K562 (cell line): ENCODE results near the gene HOTAIR. TPM values are rescaled to one million over a fixed set of nuclear protein-coding genes. Genes with fewer than 3 reads are reported as not detected.

Source experiments
- AFF1 ChIP-seq, 2 experiments: fragments of 450-650 bp; IDR thresholded peaks; 2 replicates each; pipeline ENCODE4 v1.6.1; 2018; ENCODE audit warnings: mild to moderate bottlenecking in 2 of 2, low read depth in 1 of 2; ENCODE audit not compliant: partially characterized antibody in 2 of 2
- ILK ChIP-seq: fragments of 450-650 bp; IDR thresholded peaks from 2 replicates; pipeline ENCODE4 v1.6.1; 2016; ENCODE audit warnings: missing genetic modification characterization, low read depth, mild to moderate bottlenecking, missing compliant biosample characterization, moderate library complexity, borderline replicate concordance
- JUND ChIP-seq, 2 experiments: IDR thresholded peaks; 2 replicates in 1 of 2; 3 replicates in 1 of 2; pipeline ENCODE4 v1.6.1; 2011; ENCODE audit warnings: borderline replicate concordance in 2 of 2, low read depth in 2 of 2, low read length in 2 of 2, improper control_type of control experiment in 1 of 2, missing biosample characterization in 1 of 2, missing genetic modification characterization in 1 of 2, missing genetic modification reagents in 1 of 2
- MAFK ChIP-seq: IDR thresholded peaks from 2 replicates; pipeline ENCODE4 v1.6.1; 2011; ENCODE audit warnings: low read length, improper control_type of control experiment
- NEUROD1 ChIP-seq: fragments of 150-350 bp; IDR thresholded peaks from 2 replicates; pipeline ENCODE4 v1.6.1; 2014; ENCODE audit warnings: borderline replicate concordance, low read length, low read depth; ENCODE audit not compliant: partially characterized antibody
- SAP30 ChIP-seq: fragments of 200-600 bp; sonication (generic); IDR thresholded peaks from 2 replicates; pipeline ENCODE4 v1.6.1; 2012; ENCODE audit warnings: borderline replicate concordance, low read depth, mild to moderate bottlenecking, moderate library complexity, low read length, control low read depth, inconsistent platforms; ENCODE audit not compliant: insufficient read depth, poor library complexity, severe bottlenecking
- SIN3A ChIP-seq, 2 experiments: fragments of 150-350 bp in 1 of 2; IDR thresholded peaks; 2 replicates each; pipeline ENCODE4 v1.6.1; 2011 to 2016; ENCODE audit warnings: borderline replicate concordance in 2 of 2, low read depth in 2 of 2, low read length in 2 of 2, mild to moderate bottlenecking in 2 of 2, moderate library complexity in 2 of 2; ENCODE audit not compliant: control insufficient read depth in 1 of 2
- SIX5 ChIP-seq, 2 experiments: IDR thresholded peaks; 2 replicates each; pipeline ENCODE4 v1.6.1; 2011; ENCODE audit warnings: low read length in 2 of 2, borderline replicate concordance in 1 of 2, low read depth in 1 of 2, mild to moderate bottlenecking in 1 of 2, moderate library complexity in 1 of 2; ENCODE audit not compliant: insufficient read depth in 1 of 2
- TEAD2 ChIP-seq: fragments of 450-650 bp; IDR thresholded peaks from 2 replicates; pipeline ENCODE4 v1.6.1; 2016; ENCODE audit warnings: missing genetic modification characterization, control low read depth, missing compliant biosample characterization
- ZNF12 ChIP-seq: sonication (generic); formaldehyde crosslinking; IDR thresholded peaks from 2 replicates; pipeline ENCODE4 v1.4.0; 2020; ENCODE audit warnings: mild to moderate bottlenecking, missing genetic modification reagents
- polyA plus RNA-seq, 8 experiments: library from polyadenylated mRNA; depleted of rRNA in 4 of 8; stranded (reverse) in 5 of 8; unstranded in 3 of 8; fragments of >200 nt; fragmentation: Nextera tagmentation in 2 of 8; fragmentation: Illumina TruSeq in 1 of 8; extraction: Ambion mirVana in 2 of 8; extraction: Trizol in 1 of 8; gene quantifications; 2 replicates each; pipeline versions ENCODE4 v1.2.1 to v1.2.3, GENCODE V29; 2011 to 2014; ENCODE audit warnings: inconsistent platforms in 1 of 8, missing spikeins in 1 of 8
- total RNA-seq, 7 experiments: library from RNA; depleted of rRNA in 6 of 7; stranded (reverse); fragments of >200 nt in 6 of 7; fragmentation: Illumina TruSeq in 2 of 7; extraction: Trizol in 2 of 7; gene quantifications; 2 replicates each; pipeline versions ENCODE4 v1.2.1 to v1.2.3, GENCODE V29; 2011 to 2021; ENCODE audit warnings: low replicate concordance in 1 of 7
- TF ChIP-seq, protein P1 (sequence below): fragments of 450-650 bp; IDR thresholded peaks from 2 replicates; pipeline ENCODE4 v1.6.1; 2016; ENCODE audit warnings: low read depth
- TF ChIP-seq, protein P2 (sequence below), 2 experiments: fragments of 250-450 bp in 1 of 2; fragments of 450-650 bp in 1 of 2; sonication (Bioruptor Pico) in 1 of 2; IDR thresholded peaks; 2 replicates each; pipeline versions ENCODE4 v1.6.1 to v1.8.0; 2016 to 2021; ENCODE audit warnings: mild to moderate bottlenecking in 2 of 2, moderate library complexity in 2 of 2, missing compliant biosample characterization in 1 of 2, missing genetic modification characterization in 1 of 2

The HOTAIR gene
- total and polyA plus RNA-seq, 9 of the 15 experiments (the other 6 are each of a cell fraction or from before 2014, with no cell fraction given): 0.04 TPM; not detected in 8

DNA sequence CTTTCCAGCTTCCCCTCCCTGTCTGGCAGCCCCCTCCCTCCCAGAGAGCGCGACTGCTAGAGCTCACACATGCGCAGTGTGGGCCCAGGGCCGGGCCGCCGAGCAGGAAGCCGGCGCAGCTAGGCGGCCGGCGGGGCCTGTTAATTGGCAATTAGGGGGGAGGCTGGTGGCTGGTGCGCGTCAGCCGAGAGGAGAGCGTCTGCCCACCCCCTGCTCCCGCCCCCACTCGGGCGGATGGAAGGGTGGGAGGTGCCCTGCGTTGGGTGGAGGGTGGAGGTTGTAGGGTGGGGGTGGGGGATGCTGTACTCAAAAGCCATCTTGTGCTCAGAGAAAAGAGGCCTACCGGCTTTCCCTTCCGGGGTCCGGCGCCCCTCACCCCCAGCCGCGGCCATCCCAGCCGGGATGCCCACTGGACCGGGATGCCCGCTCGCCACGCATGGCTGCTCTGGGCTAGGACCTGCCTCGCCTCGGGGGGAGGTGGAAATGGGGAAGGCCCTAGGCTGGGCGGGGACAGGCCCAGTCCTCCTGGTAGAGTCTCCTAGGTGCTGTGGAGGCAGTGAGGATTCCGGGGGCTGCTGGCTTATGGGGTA, 43.2 kb upstream of the HOTAIR start (continued):
- TF ChIP-seq, protein P1, sequence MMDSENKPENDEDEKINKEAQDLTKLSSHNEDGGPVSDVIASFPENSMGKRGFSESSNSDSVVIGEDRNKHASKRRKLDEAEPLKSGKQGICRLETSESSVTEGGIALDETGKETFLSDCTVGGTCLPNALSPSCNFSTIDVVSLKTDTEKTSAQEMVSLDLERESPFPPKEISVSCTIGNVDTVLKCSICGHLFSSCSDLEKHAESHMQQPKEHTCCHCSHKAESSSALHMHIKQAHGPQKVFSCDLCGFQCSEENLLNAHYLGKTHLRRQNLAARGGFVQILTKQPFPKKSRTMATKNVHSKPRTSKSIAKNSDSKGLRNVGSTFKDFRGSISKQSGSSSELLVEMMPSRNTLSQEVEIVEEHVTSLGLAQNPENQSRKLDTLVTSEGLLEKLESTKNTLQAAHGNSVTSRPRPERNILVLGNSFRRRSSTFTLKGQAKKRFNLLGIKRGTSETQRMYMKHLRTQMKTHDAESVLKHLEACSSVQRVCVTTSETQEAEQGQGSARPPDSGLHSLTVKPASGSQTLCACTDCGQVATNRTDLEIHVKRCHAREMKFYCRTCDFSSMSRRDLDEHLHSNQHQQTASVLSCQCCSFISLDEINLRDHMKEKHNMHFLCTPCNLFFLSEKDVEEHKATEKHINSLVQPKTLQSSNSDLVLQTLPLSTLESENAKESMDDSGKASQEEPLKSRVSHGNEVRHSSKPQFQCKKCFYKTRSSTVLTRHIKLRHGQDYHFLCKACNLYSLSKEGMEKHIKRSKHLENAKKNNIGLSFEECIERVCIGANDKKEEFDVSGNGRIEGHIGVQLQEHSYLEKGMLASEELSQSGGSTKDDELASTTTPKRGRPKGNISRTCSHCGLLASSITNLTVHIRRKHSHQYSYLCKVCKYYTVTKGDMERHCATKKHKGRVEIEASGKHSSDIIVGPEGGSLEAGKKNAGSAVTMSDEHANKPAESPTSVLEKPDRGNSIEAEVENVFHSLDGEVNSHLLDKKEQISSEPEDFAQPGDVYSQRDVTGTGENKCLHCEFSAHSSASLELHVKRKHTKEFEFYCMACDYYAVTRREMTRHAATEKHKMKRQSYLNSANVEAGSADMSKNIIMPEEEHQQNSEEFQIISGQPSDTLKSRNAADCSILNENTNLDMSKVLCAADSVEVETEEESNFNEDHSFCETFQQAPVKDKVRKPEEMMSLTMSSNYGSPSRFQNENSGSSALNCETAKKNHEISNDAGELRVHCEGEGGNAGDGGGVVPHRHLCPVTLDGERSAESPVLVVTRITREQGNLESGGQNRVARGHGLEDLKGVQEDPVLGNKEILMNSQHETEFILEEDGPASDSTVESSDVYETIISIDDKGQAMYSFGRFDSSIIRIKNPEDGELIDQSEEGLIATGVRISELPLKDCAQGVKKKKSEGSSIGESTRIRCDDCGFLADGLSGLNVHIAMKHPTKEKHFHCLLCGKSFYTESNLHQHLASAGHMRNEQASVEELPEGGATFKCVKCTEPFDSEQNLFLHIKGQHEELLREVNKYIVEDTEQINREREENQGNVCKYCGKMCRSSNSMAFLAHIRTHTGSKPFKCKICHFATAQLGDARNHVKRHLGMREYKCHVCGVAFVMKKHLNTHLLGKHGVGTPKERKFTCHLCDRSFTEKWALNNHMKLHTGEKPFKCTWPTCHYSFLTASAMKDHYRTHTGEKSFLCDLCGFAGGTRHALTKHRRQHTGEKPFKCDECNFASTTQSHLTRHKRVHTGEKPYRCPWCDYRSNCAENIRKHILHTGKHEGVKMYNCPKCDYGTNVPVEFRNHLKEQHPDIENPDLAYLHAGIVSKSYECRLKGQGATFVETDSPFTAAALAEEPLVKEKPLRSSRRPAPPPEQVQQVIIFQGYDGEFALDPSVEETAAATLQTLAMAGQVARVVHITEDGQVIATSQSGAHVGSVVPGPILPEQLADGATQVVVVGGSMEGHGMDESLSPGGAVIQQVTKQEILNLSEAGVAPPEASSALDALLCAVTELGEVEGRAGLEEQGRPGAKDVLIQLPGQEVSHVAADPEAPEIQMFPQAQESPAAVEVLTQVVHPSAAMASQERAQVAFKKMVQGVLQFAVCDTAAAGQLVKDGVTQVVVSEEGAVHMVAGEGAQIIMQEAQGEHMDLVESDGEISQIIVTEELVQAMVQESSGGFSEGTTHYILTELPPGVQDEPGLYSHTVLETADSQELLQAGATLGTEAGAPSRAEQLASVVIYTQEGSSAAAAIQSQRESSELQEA: no peak
- no peak for TF ChIP-seq AFF1 (IDR thresholded peaks at IDR 0.05; ENCODE audit: low read depth in 1 of 2, partially characterized antibody in 2 of 2)
- peak; percentile 61 for TF ChIP-seq NEUROD1
- TF ChIP-seq SAP30: no peak
- TF ChIP-seq ILK (tag): no peak
- peak; percentile 17; the same call in 1 of the 2 replicates for TF ChIP-seq JUND (IDR thresholded peaks at IDR 0.05; ENCODE audit: borderline replicate concordance, low read depth, low read length)
- no peak; the same call in 2 of the 3 replicates for TF ChIP-seq JUND (tag; IDR thresholded peaks at IDR 0.05; ENCODE audit: borderline replicate concordance, low read depth, low read length)
- no peak for TF ChIP-seq SIN3A (IDR thresholded peaks at IDR 0.05; ENCODE audit: borderline replicate concordance in 2 of 2, control insufficient read depth in 1 of 2, low read depth in 2 of 2, low read length in 2 of 2)
- TF ChIP-seq, protein P2, sequence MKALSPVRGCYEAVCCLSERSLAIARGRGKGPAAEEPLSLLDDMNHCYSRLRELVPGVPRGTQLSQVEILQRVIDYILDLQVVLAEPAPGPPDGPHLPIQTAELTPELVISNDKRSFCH (CRISPR knock-in tag; IDR thresholded peaks at IDR 0.05): no peak
- TF ChIP-seq, protein P2 (tag; IDR thresholded peaks at IDR 0.05): no peak
- TF ChIP-seq MAFK: no peak
- TF ChIP-seq SIX5 (IDR thresholded peaks at IDR 0.05; ENCODE audit: borderline replicate concordance in 1 of 2, insufficient read depth in 1 of 2, low read depth in 1 of 2, low read length in 2 of 2): no peak
- no peak for TF ChIP-seq TEAD2 (tag)
- no peak for TF ChIP-seq ZNF12 (CRISPR knock-in tag)
